IMR-90 (cell line): ENCODE measurements around the gene HECTD2. TPM values are rescaled to one million over a fixed set of nuclear protein-coding genes. Genes with fewer than 3 reads are reported as not detected.

ENCODE experiments used
- ATAC-seq: fragments of 200-7000 bp; cut with Tn5 transposase; 2 replicates; pipeline ENCODE4 v1.9.1; 2020; ENCODE audit warnings: low read depth, mild to moderate bottlenecking, moderate library complexity
- BruUV-seq: library from RNA; stranded (reverse); fragments of 400-500 nt; replicated peaks from 2 replicates; lab custom pipeline; 2021; lab: Mats Ljungman, UMichigan
- CTCF ChIA-PET: fragments of 300-600 bp; formaldehyde crosslinking; extraction: SDS; loops from one replicate; lab custom pipeline; 2021; ENCODE audit warnings: antibody characterized with exemption; lab: Yijun Ruan, JAX
- POLR2A ChIA-PET: fragments of 300-600 bp; sonication (Branson Sonifier 250); formaldehyde crosslinking; loops from one replicate; lab custom pipeline; 2022; ENCODE audit warnings: antibody characterized with exemption; ENCODE audit not compliant: unreplicated experiment; lab: Charles Lee
- DNase-seq: peaks from one replicate; pipeline ENCODE4 v3.0.0; 2013
- H2AFZ ChIP-seq: replicated peaks from 2 replicates; pipeline ENCODE3; 2013; ENCODE audit warnings: low read length, mild to moderate bottlenecking; ENCODE audit not compliant: poor library complexity
- H2AK5ac ChIP-seq: 2 replicates; pipeline ENCODE4 v1.6.1; 2013; ENCODE audit warnings: low read depth, low read length, inconsistent platforms
- H2AK9ac ChIP-seq: replicated peaks from 2 replicates; pipeline ENCODE3; 2013; ENCODE audit warnings: mild to moderate bottlenecking, low read depth, low read length, moderate library complexity; ENCODE audit not compliant: poor library complexity
- H2BK120ac ChIP-seq: 2 replicates; pipeline ENCODE4 v1.6.1; 2013; ENCODE audit warnings: low read depth, low read length, inconsistent platforms
- H2BK15ac ChIP-seq: 3 replicates; pipeline ENCODE4 v1.6.1; 2013; ENCODE audit warnings: low read depth, low read length, inconsistent platforms
- H2BK20ac ChIP-seq: 2 replicates; pipeline ENCODE4 v1.6.1; 2013; ENCODE audit warnings: low read depth, mild to moderate bottlenecking, inconsistent platforms, low read length, moderate library complexity
- H2BK5ac ChIP-seq: 2 replicates; pipeline ENCODE4 v1.6.1; 2013; ENCODE audit warnings: mild to moderate bottlenecking, low read depth, low read length, inconsistent platforms; ENCODE audit not compliant: poor library complexity, severe bottlenecking
- H3K14ac ChIP-seq: replicated peaks from 2 replicates; pipeline ENCODE4 v1.6.1; 2013; ENCODE audit warnings: low read depth, low read length, inconsistent platforms
- H3K18ac ChIP-seq: 2 replicates; pipeline ENCODE4 v1.6.1; 2013; ENCODE audit warnings: low read depth, low read length, control low read depth
- H3K23ac ChIP-seq: 2 replicates; pipeline ENCODE4 v1.6.1; 2013; ENCODE audit warnings: low read depth, low read length, inconsistent platforms
- H3K27ac ChIP-seq: 2 replicates; pipeline ENCODE4 v1.5.1; 2013; ENCODE audit warnings: mild to moderate bottlenecking, control low read depth, low read length; ENCODE audit not compliant: insufficient read depth
- H3K27me3 ChIP-seq: 2 replicates; pipeline ENCODE4 v1.6.1; 2013; ENCODE audit warnings: low read length; ENCODE audit not compliant: control insufficient read depth, insufficient read depth
- H3K36me3 ChIP-seq: 2 replicates; pipeline ENCODE4 v1.6.1; 2013; ENCODE audit warnings: low read length, mixed read lengths; ENCODE audit not compliant: control insufficient read depth, insufficient read depth
- H3K4ac ChIP-seq: 2 replicates; pipeline ENCODE4 v1.6.1; 2013; ENCODE audit warnings: low read depth, low read length, inconsistent platforms
- H3K4me1 ChIP-seq: 2 replicates; pipeline ENCODE4 v1.6.1; 2013; ENCODE audit warnings: low read length, mixed read lengths; ENCODE audit not compliant: control insufficient read depth, insufficient read depth
- H3K4me2 ChIP-seq: 2 replicates; pipeline ENCODE4 v1.6.1; 2013; ENCODE audit warnings: low read depth, mild to moderate bottlenecking, control low read depth, low read length, moderate library complexity
- H3K4me3 ChIP-seq: 2 replicates; pipeline ENCODE4 v1.5.1; 2013; ENCODE audit warnings: low read depth, mild to moderate bottlenecking, control low read depth, low read length, moderate library complexity; ENCODE audit not compliant: insufficient read depth
- H3K56ac ChIP-seq: 2 replicates; pipeline ENCODE4 v1.6.1; 2013; ENCODE audit warnings: low read length, inconsistent platforms; ENCODE audit not compliant: insufficient read depth; ENCODE audit errors: extremely low read depth
- H3K79me1 ChIP-seq, 2 experiments: 2 replicates each; pipeline ENCODE4 v1.6.1; 2013; ENCODE audit warnings: low read length in 2 of 2, inconsistent platforms in 1 of 2, low read depth in 1 of 2
- H3K9ac ChIP-seq: 2 replicates; pipeline ENCODE4 v1.6.1; 2013; ENCODE audit warnings: low read depth, low read length, control low read depth
- H3K9me1 ChIP-seq: 2 replicates; pipeline ENCODE4 v1.6.1; 2013; ENCODE audit warnings: low read length, inconsistent platforms; ENCODE audit not compliant: insufficient read depth
- H3K9me3 ChIP-seq: 2 replicates; pipeline ENCODE4 v1.6.1; 2013; ENCODE audit warnings: low read length; ENCODE audit not compliant: control insufficient read depth, insufficient read depth
- H4K20me1 ChIP-seq: 2 replicates; pipeline ENCODE4 v1.6.1; 2013; ENCODE audit warnings: low read length, inconsistent platforms; ENCODE audit not compliant: insufficient read depth
- H4K5ac ChIP-seq: 2 replicates; pipeline ENCODE4 v1.6.1; 2013; ENCODE audit warnings: mild to moderate bottlenecking, low read depth, low read length, control low read depth
- H4K8ac ChIP-seq, 2 experiments: 2 replicates each; pipeline ENCODE4 v1.6.1; 2013; ENCODE audit warnings: low read depth in 2 of 2, low read length in 2 of 2, control low read depth in 1 of 2, inconsistent platforms in 1 of 2
- H4K91ac ChIP-seq: 2 replicates; pipeline ENCODE4 v1.6.1; 2013; ENCODE audit warnings: low read depth, low read length, inconsistent platforms; ENCODE audit not compliant: insufficient read depth
- CEBPB ChIP-seq: IDR thresholded peaks from 2 replicates; pipeline ENCODE4 v1.6.1; 2012; ENCODE audit warnings: low read depth, low read length, improper control_type of control experiment
- POLR2A ChIP-seq: IDR thresholded peaks from 2 replicates; pipeline ENCODE4 v1.6.1; 2012; ENCODE audit warnings: mild to moderate bottlenecking, low read depth, low read length
- WGBS, 2 experiments: methylation state at CpG; one replicate each; pipeline versions ENCODE4 v1.1.5 to v1.1.7; 2013; ENCODE audit warnings: missing lambda C conversion rate in 2 of 2; ENCODE audit not compliant: insufficient read length in 1 of 2; ENCODE audit errors: extremely low coverage in 2 of 2; 5-methylcytosine and 5-hydroxymethylcytosine counted together
- dilution Hi-C: fragments of 300-500 bp; cut with HindIII; formaldehyde crosslinking; loops from one replicate; pipeline ENCODE4 v1.14.3; 2018; ENCODE audit warnings: low sequenced_read_pairs; ENCODE audit not compliant: unreplicated experiment
- in situ Hi-C: fragments of 300-500 bp; cut with MboI; formaldehyde crosslinking; loops from 3 replicates; pipeline ENCODE4 v1.14.3; 2019; ENCODE audit warnings: low sequenced_read_pairs, inconsistent platforms, mixed read lengths
- intact Hi-C: fragments of 100-400 bp; cut with micrococcal nuclease; formaldehyde crosslinking; loops from 2 replicates; pipeline ENCODE4 v1.10.0; 2022
- polyA plus RNA-seq, 3 experiments: library from polyadenylated mRNA; depleted of rRNA; stranded (reverse); fragments of >200 nt; gene quantifications; 2 replicates each; pipeline ENCODE4 v1.2.3, GENCODE V29; 2012; ENCODE audit warnings: low replicate concordance in 1 of 3
- total RNA-seq: library from RNA; depleted of rRNA; stranded (reverse); fragments of >200 nt; gene quantifications from 2 replicates; pipeline ENCODE4 v1.2.3, GENCODE V29; 2012

The HECTD2 gene
- total and polyA plus RNA-seq, 2 of the 4 experiments (the other 2 are of a cell fraction): 5.2 to 5.9 TPM

DNA sequence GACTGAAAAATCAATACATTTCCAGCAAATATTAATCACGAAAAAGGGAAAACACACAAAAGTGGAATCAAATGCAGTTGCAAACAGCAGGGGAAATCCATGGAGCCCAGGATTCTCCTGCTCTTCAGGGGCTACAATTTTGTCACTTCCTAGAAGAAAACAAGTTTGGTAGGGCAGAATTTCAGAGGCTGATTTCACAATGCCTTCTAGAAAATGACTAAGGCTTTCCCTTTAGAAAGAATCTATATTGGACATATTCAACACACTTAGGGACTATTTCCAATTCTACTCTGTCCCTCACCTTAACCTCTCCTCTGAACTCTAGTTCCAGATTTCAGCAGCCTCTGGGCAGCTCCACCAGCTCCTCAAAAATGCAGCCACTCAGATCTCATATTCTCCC, 111.3 kb downstream of the HECTD2 start:
- H4K20me1 ChIP-seq: no peaks in the 10 kb centered on the region
- no peak overlapping the region for H4K5ac ChIP-seq
- no peak overlapping the region for H3K9ac ChIP-seq
- peak; percentile 27; the same call in 1 of the 2 replicates for ATAC-seq
- H3K14ac ChIP-seq: no peak overlapping the region
- H2BK120ac ChIP-seq: no peak overlapping the region
- H4K8ac ChIP-seq: no peak overlapping the region
- H3K56ac ChIP-seq: no peak overlapping the region
- H3K4me1 ChIP-seq: no peaks in the 10 kb centered on the region
- DNase-seq: peak; percentile 31
- H2AK5ac ChIP-seq: no peak overlapping the region
- no TSS peak for BruUV-seq
- peak; percentile 70 for TF ChIP-seq CEBPB
- no peak for TF ChIP-seq POLR2A
- ChIA-PET CTCF (no interaction called here), POLR2A (no interaction called here)
- no peaks in the 10 kb centered on the region for H3K27me3 ChIP-seq
- no peak overlapping the region for H3K4me2 ChIP-seq
- no CpG with 5 or more reads among the region's 1 CpG for WGBS, 2 experiments
- no peak overlapping the region for H3K18ac ChIP-seq
- no peak overlapping the region for H2AFZ ChIP-seq
- no peak overlapping the region for H2BK5ac ChIP-seq
- H3K27ac ChIP-seq: no peak overlapping the region
- H3K4me3 ChIP-seq: no peak overlapping the region
- no peak overlapping the region for H3K23ac ChIP-seq
- intact Hi-C loops: no loop called here
- H4K91ac ChIP-seq: no peak overlapping the region
- dilution Hi-C loops: no loop called here
- no peaks in the 10 kb centered on the region for H3K9me1 ChIP-seq
- no peak overlapping the region for H2AK9ac ChIP-seq
- no peaks in the 10 kb centered on the region for H3K9me3 ChIP-seq
- no peaks in the 10 kb centered on the region for H3K79me1 ChIP-seq
- no peaks in the 10 kb centered on the region for H3K36me3 ChIP-seq
- no peak overlapping the region for H3K4ac ChIP-seq
- in situ Hi-C loops: no loop called here
- H2BK15ac ChIP-seq: no peak overlapping the region
- no peak overlapping the region for H2BK20ac ChIP-seq
